GM12878 (cell line): ENCODE measurements around the gene NDUFV1. TPM values are rescaled to one million over a fixed set of nuclear protein-coding genes. Genes with fewer than 3 reads are reported as not detected.

Experiments
- ATAC-seq: fragments of 200-7000 bp; cut with Tn5 transposase; 3 replicates; pipeline ENCODE4 v1.9.1; 2020; ENCODE audit warnings: mild to moderate bottlenecking, moderate library complexity
- BruUV-seq: library from RNA; stranded (reverse); fragments of 400-500 nt; replicated peaks from 2 replicates; lab custom pipeline; 2021; lab: Mats Ljungman, UMichigan
- CTCF ChIA-PET: fragments of 300-600 bp; sonication (Branson Sonifier 250); formaldehyde crosslinking; extraction: SDS; loops from one replicate; lab custom pipeline; 2021; ENCODE audit warnings: inconsistent platforms; lab: Yijun Ruan, JAX
- POLR2A ChIA-PET: fragments of 350-600 bp; formaldehyde crosslinking; extraction: SDS; loops from one replicate; lab custom pipeline; 2021; ENCODE audit warnings: inconsistent platforms; lab: Charles Lee
- RAD21 ChIA-PET: fragments of 300-600 bp; sonication (Branson Sonifier 250); formaldehyde crosslinking; loops from one replicate; lab custom pipeline; 2023; ENCODE audit warnings: antibody characterized with exemption; ENCODE audit not compliant: unreplicated experiment; lab: Charles Lee
- SMC1A ChIA-PET: fragments of 300-600 bp; sonication (Branson Sonifier 250); formaldehyde crosslinking; loops from one replicate; lab custom pipeline; 2023; ENCODE audit not compliant: unreplicated experiment, uncharacterized antibody; lab: Charles Lee
- DNase-seq: peaks from one replicate; pipeline ENCODE4 v3.0.0-alpha.2; 2011; ENCODE audit warnings: low read depth, low spot score
- FAIRE-seq: peaks from 3 replicates; lab custom pipeline; 2011; peaks lifted over from hg19 to GRCh38; lab: Jason Lieb, UNC
- H2AFZ ChIP-seq: 2 replicates; pipeline ENCODE4 v1.6.0; 2011; ENCODE audit warnings: low read depth, low read length, control low read depth; ENCODE audit not compliant: control insufficient read depth
- H3K27ac ChIP-seq: 2 replicates; pipeline ENCODE4 v1.5.1; 2011; ENCODE audit warnings: control low read depth; ENCODE audit not compliant: control insufficient read depth, insufficient read depth
- H3K27me3 ChIP-seq, 2 experiments: replicated peaks in 1 of 2; 2 replicates each; pipeline versions ENCODE4 v1.6.0 to v1.6.1; 2011; ENCODE audit warnings: low read length in 1 of 2; ENCODE audit not compliant: control insufficient read depth in 2 of 2, insufficient read depth in 2 of 2
- H3K36me3 ChIP-seq, 2 experiments: 2 replicates each; pipeline ENCODE4 v1.5.1; 2011; ENCODE audit warnings: low read length in 1 of 2; ENCODE audit not compliant: control insufficient read depth in 2 of 2, insufficient read depth in 2 of 2
- H3K4me1 ChIP-seq: 2 replicates; pipeline ENCODE4 v1.6.1; 2011; ENCODE audit warnings: mild to moderate bottlenecking, low read length, moderate library complexity, mixed read lengths; ENCODE audit not compliant: control insufficient read depth, insufficient read depth
- H3K4me2 ChIP-seq: 2 replicates; pipeline ENCODE4 v1.6.0; 2011; ENCODE audit warnings: control low read depth; ENCODE audit not compliant: control insufficient read depth, insufficient read depth
- H3K4me3 ChIP-seq: fragments of 200-600 bp; sonication (generic); 2 replicates; pipeline ENCODE4 v1.5.1; 2016
- H3K79me2 ChIP-seq: 2 replicates; pipeline ENCODE4 v1.6.0; 2011; ENCODE audit warnings: low read length; ENCODE audit not compliant: control insufficient read depth, insufficient read depth
- H3K9ac ChIP-seq: 2 replicates; pipeline ENCODE4 v1.8.0; 2011; ENCODE audit warnings: low read length, control low read depth, mixed read lengths; ENCODE audit not compliant: control insufficient read depth, insufficient read depth
- H3K9me3 ChIP-seq: replicated peaks from 3 replicates; pipeline ENCODE4 v1.5.1; 2011; ENCODE audit warnings: mild to moderate bottlenecking, low read length; ENCODE audit not compliant: control insufficient read depth, insufficient read depth
- H4K20me1 ChIP-seq: 2 replicates; pipeline ENCODE4 v1.6.0; 2011; ENCODE audit not compliant: control insufficient read depth, insufficient read depth
- ASH2L ChIP-seq: fragments of 300-600, 200-600 bp; sonication (generic); IDR thresholded peaks from 2 replicates; pipeline ENCODE4 v1.6.1; 2017; ENCODE audit warnings: low read depth, mild to moderate bottlenecking, borderline replicate concordance
- BCL11A ChIP-seq: IDR thresholded peaks from 2 replicates; pipeline ENCODE4 v1.6.1; 2011; ENCODE audit warnings: low read depth, low read length
- CREM ChIP-seq: IDR thresholded peaks from 2 replicates; pipeline ENCODE4 v1.6.1; 2014; ENCODE audit warnings: antibody characterized with exemption, low read depth
- EZH2 ChIP-seq: IDR thresholded peaks from 2 replicates; pipeline ENCODE4 v1.6.1; 2012; ENCODE audit warnings: low read depth, mild to moderate bottlenecking, control low read depth, inconsistent platforms, low read length, borderline replicate concordance; ENCODE audit not compliant: control insufficient read depth
- IKZF2 ChIP-seq, 2 experiments: fragments of 450-650 bp; IDR thresholded peaks; 2 replicates each; pipeline ENCODE4 v1.6.1; 2017; ENCODE audit warnings: mild to moderate bottlenecking in 2 of 2, moderate library complexity in 2 of 2
- JUND ChIP-seq: IDR thresholded peaks from 2 replicates; pipeline ENCODE4 v1.6.1; 2012; ENCODE audit warnings: low read depth, mild to moderate bottlenecking, low read length, improper control_type of control experiment, moderate library complexity
- LARP7 ChIP-seq: fragments of 450-650 bp; IDR thresholded peaks from 2 replicates; pipeline ENCODE4 v1.6.1; 2017; ENCODE audit warnings: mild to moderate bottlenecking
- MEF2A ChIP-seq: IDR thresholded peaks from 2 replicates; pipeline ENCODE4 v1.6.1; 2011; ENCODE audit warnings: low read depth, mild to moderate bottlenecking, low read length, moderate library complexity; ENCODE audit not compliant: insufficient read depth
- MEF2B ChIP-seq: fragments of 450-650 bp; IDR thresholded peaks from 2 replicates; pipeline ENCODE4 v1.6.1; 2018; ENCODE audit warnings: mild to moderate bottlenecking, moderate library complexity; ENCODE audit not compliant: partially characterized antibody, poor library complexity, severe bottlenecking
- MTA2 ChIP-seq: fragments of 450-650 bp; IDR thresholded peaks from 2 replicates; pipeline ENCODE4 v1.6.1; 2016; ENCODE audit warnings: low read depth, mild to moderate bottlenecking, moderate library complexity
- NBN ChIP-seq: fragments of 450-650 bp; IDR thresholded peaks from 2 replicates; pipeline ENCODE4 v1.6.1; 2016
- NFIC ChIP-seq: IDR thresholded peaks from 2 replicates; pipeline ENCODE4 v1.6.1; 2012; ENCODE audit warnings: low read depth, mild to moderate bottlenecking, inconsistent platforms, low read length, moderate library complexity
- PAX5 ChIP-seq: IDR thresholded peaks from 2 replicates; pipeline ENCODE4 v1.6.1; 2011; ENCODE audit warnings: low read depth, low read length, borderline replicate concordance
- POLR2A ChIP-seq: IDR thresholded peaks from 2 replicates; pipeline ENCODE4 v1.6.1; 2011; ENCODE audit warnings: low read depth, mild to moderate bottlenecking, low read length
- RUNX3 ChIP-seq: IDR thresholded peaks from 2 replicates; pipeline ENCODE4 v1.6.1; 2012; ENCODE audit warnings: low read length, inconsistent platforms
- SIX5 ChIP-seq: IDR thresholded peaks from 2 replicates; pipeline ENCODE4 v1.6.1; 2011; ENCODE audit warnings: mild to moderate bottlenecking, low read depth, low read length, moderate library complexity; ENCODE audit not compliant: severe bottlenecking
- SPI1 ChIP-seq: IDR thresholded peaks from 2 replicates; pipeline ENCODE4 v1.6.1; 2011; ENCODE audit warnings: low read depth, mild to moderate bottlenecking, low read length, moderate library complexity, borderline replicate concordance; ENCODE audit not compliant: insufficient read depth
- SREBF2 ChIP-seq: IDR thresholded peaks from 2 replicates; pipeline ENCODE4 v1.6.1; 2012; ENCODE audit warnings: mild to moderate bottlenecking, low read length
- STAT1 ChIP-seq: fragments of 450-650 bp; conservative IDR thresholded peaks from 2 replicates; pipeline ENCODE4 v1.6.1; 2014; ENCODE audit warnings: antibody characterized with exemption, mild to moderate bottlenecking
- TBL1XR1 ChIP-seq: IDR thresholded peaks from 2 replicates; pipeline ENCODE4 v1.6.1; 2012; ENCODE audit warnings: low read depth, low read length, improper control_type of control experiment
- YY1 ChIP-seq: IDR thresholded peaks from 2 replicates; pipeline ENCODE4 v1.6.1; 2011; ENCODE audit warnings: low read depth, mild to moderate bottlenecking, low read length
- WGBS: methylation state at CpG from one replicate; pipeline ENCODE4 v1.1.6; 2016; ENCODE audit warnings: low lambda C conversion rate; ENCODE audit not compliant: insufficient replicate concordance, insufficient coverage; ENCODE audit errors: missing lambda C conversion rate; 5-methylcytosine and 5-hydroxymethylcytosine counted together
- in situ Hi-C: fragments of 300-500 bp; cut with MboI; formaldehyde crosslinking; loops from 9 replicates; pipeline ENCODE4 v1.14.3; 2018; ENCODE audit warnings: mixed read lengths
- intact Hi-C: fragments of 100-400 bp; cut with micrococcal nuclease; formaldehyde crosslinking; loops from one replicate; pipeline ENCODE4 v1.14.2; 2022; ENCODE audit not compliant: unreplicated experiment
- polyA plus RNA-seq, 11 experiments: library from polyadenylated mRNA; depleted of rRNA in 4 of 11; unstranded in 6 of 11; stranded (reverse) in 5 of 11; fragments of >200 nt; fragmentation: Nextera tagmentation in 4 of 11; fragmentation: Illumina TruSeq in 1 of 11; extraction: Ambion mirVana in 4 of 11; extraction: Trizol in 1 of 11; gene quantifications; 1 replicate in 1 of 11; 2 replicates in 10 of 11; pipeline versions ENCODE4 v1.2.1 to v1.2.3, GENCODE V29; 2011 to 2016; ENCODE audit warnings: inconsistent platforms in 2 of 11, missing spikeins in 2 of 11, low read depth in 1 of 11
- total RNA-seq, 4 experiments: library from RNA; depleted of rRNA in 3 of 4; stranded (reverse); fragments of >200 nt in 3 of 4; fragmentation: Illumina TruSeq in 1 of 4; extraction: Trizol in 1 of 4; gene quantifications; 2 replicates each; pipeline versions ENCODE4 v1.2.1 to v1.2.3, GENCODE V29; 2013 to 2021
- TF ChIP-seq, protein P1 (sequence below): fragments of 450-650 bp; IDR thresholded peaks from 2 replicates; pipeline ENCODE4 v1.6.1; 2016; ENCODE audit warnings: mild to moderate bottlenecking
- TF ChIP-seq, protein P2 (sequence below): IDR thresholded peaks from 2 replicates; pipeline ENCODE4 v1.6.1; 2012; ENCODE audit warnings: low read depth, low read length, improper control_type of control experiment

The NDUFV1 gene
- total and polyA plus RNA-seq, 10 of the 15 experiments (the other 5 are each of a cell fraction or from before 2014, with no cell fraction given): 8.2 to 380 (median 231) TPM

DNA sequence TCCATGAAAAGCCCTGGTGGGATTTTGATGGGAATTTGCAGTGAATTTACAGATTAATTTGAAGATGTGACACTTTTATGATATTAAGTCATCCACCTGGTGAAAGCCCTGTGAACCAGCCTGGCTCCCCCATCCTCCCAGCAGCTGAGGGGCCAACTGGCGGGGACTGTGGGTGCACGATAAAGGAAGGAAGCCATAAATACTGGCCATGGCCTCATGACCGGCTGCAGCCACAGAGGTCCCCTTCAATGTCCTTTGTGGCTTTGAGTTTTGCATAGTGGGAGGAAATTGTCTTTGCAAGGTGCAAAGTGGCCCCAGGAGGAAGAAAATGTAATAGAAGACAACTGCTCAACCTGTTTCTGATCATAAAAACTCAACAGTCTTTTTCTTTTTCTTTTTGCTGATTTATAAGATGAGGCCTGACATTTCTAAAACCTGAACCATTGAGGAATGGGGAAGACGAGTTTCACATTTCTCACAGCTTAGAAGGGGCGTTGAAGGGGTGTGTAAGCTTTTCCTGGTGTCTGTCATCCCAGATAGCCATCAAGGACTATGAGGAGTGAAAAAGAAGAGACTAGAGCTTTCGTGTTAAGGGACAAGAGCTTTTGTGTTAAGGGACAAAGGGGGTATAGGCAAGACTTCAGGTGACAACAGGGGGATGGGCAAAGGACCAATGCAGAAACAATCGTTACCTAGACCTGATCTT is 6.3 kb upstream of the NDUFV1 start:
- no TSS peak for BruUV-seq
- peak; percentile 99 for ATAC-seq
- Histone ChIP-seq H3K4me1 (peaks cover 15% of the 10 kb centered on the region), H3K4me3 (peak overlapping the region; percentile 59), H3K27me3 (no peaks in the 10 kb centered on the region), H4K20me1 (no peaks in the 10 kb centered on the region), H3K79me2 (no peaks in the 10 kb centered on the region), H3K9ac (peak overlapping the region; percentile 24; the same call in 1 of the 2 replicates), H3K36me3 (no peaks in the 10 kb centered on the region), H2AFZ (peak overlapping the region; percentile 67), H3K9me3 (peaks cover 1% of the 10 kb centered on the region; the same call in 1 of the 3 replicates), H3K4me2 (peak overlapping the region; percentile 89), H3K27ac (peak overlapping the region; percentile 29; the same call in 1 of the 2 replicates)
- ChIA-PET CTCF (interaction anchor here (0.7 to 3.1 kb wide), 6 partner anchors 8 to 95 kb away, joined by 3 to 25 read pairs (median 4); partner anchors contain the start of genes GSTP1 and PITPNM1), SMC1A (interaction anchor here (1.0 to 2.1 kb wide), 5 partner anchors 8 to 159 kb away, joined by 3 to 5 read pairs (median 3); no protein-coding TSS in a partner anchor), RAD21 (interaction anchor here (0.5 to 1.6 kb wide), 5 partner anchors 10 to 214 kb away, joined by 3 to 5 read pairs (median 4); partner anchors contain the start of gene NUDT8), POLR2A (interaction anchor here (0.6 to 2.0 kb wide), 6 partner anchors 8 to 132 kb away, joined by 3 to 6 read pairs (median 4); partner anchors contain the start of gene TMEM134)
- 0% methylated on average over 7 of the region's 7 CpGs for WGBS
- in situ Hi-C loops (no loop called here), intact Hi-C loops (no loop called here)
- peak; percentile 64 for DNase-seq
- peak; percentile 80 for FAIRE-seq
- no peak for TF ChIP-seq EZH2
- peak; percentile 57; the same call in 1 of the 2 replicates for TF ChIP-seq PAX5
- peak; percentile 57; the same call in 1 of the 2 replicates for TF ChIP-seq NBN
- TF ChIP-seq IKZF2 (IDR thresholded peaks at IDR 0.05): peak; percentile 60 to 62; a peak in 2 of 4 replicates
- 0 out of 2 replicates have a peak, but pooled peaks have one; percentile 28 for TF ChIP-seq MTA2
- TF ChIP-seq MEF2A: peak; percentile 78; the same call in 1 of the 2 replicates
- peak; percentile 67 for TF ChIP-seq TBL1XR1
- peak; percentile 83; the same call in 1 of the 2 replicates for TF ChIP-seq ASH2L
- peak; percentile 44; the same call in 1 of the 2 replicates for TF ChIP-seq SPI1
- no peak for TF ChIP-seq SIX5
- TF ChIP-seq MEF2B: peak; percentile 49
- 0 out of 2 replicates have a peak, but pooled peaks have one; percentile 43 for TF ChIP-seq BCL11A
- TF ChIP-seq SREBF2: no peak
- no peak for TF ChIP-seq JUND
- peak; percentile 54; the same call in 1 of the 2 replicates for TF ChIP-seq NFIC
- TF ChIP-seq RUNX3: peak; percentile 94
- TF ChIP-seq CREM: 0 out of 2 replicates have a peak, but pooled peaks have one; percentile 42
- TF ChIP-seq, protein P1, sequence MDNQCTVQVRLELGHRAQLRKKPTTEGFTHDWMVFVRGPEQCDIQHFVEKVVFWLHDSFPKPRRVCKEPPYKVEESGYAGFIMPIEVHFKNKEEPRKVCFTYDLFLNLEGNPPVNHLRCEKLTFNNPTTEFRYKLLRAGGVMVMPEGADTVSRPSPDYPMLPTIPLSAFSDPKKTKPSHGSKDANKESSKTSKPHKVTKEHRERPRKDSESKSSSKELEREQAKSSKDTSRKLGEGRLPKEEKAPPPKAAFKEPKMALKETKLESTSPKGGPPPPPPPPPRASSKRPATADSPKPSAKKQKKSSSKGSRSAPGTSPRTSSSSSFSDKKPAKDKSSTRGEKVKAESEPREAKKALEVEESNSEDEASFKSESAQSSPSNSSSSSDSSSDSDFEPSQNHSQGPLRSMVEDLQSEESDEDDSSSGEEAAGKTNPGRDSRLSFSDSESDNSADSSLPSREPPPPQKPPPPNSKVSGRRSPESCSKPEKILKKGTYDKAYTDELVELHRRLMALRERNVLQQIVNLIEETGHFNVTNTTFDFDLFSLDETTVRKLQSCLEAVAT: 0 out of 2 replicates have a peak, but pooled peaks have one; percentile 38
- TF ChIP-seq STAT1: no peak
- 0 out of 2 replicates have a peak, but pooled peaks have one; percentile 20 for TF ChIP-seq LARP7
- TF ChIP-seq, protein P2, sequence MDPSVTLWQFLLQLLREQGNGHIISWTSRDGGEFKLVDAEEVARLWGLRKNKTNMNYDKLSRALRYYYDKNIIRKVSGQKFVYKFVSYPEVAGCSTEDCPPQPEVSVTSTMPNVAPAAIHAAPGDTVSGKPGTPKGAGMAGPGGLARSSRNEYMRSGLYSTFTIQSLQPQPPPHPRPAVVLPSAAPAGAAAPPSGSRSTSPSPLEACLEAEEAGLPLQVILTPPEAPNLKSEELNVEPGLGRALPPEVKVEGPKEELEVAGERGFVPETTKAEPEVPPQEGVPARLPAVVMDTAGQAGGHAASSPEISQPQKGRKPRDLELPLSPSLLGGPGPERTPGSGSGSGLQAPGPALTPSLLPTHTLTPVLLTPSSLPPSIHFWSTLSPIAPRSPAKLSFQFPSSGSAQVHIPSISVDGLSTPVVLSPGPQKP: 0 out of 2 replicates have a peak, but pooled peaks have one; percentile 44
- peak; percentile 28; the same call in 1 of the 2 replicates for TF ChIP-seq POLR2A
- peak; percentile 82 for TF ChIP-seq YY1
